Omental fat pad (tissue), 4 donors: Measurements from ENCODE around the gene NLGN1. TPM values are rescaled to one million over a fixed set of nuclear protein-coding genes. Genes with fewer than 3 reads are reported as not detected.

ENCODE experiments used
- ATAC-seq: fragments of 150-250 bp; one replicate; pipeline ENCODE4 v1.9.1; 2016; ENCODE audit warnings: mild to moderate bottlenecking, moderate library complexity; ENCODE audit not compliant: low FRiP score
- DNase-seq: peaks from one replicate; pipeline ENCODE4 v3.0.0-alpha.2; 2019; ENCODE audit warnings: low spot score
- total RNA-seq, 4 donors: library from RNA; depleted of rRNA; stranded (reverse); fragments of >200 nt; gene quantifications; one replicate each; pipeline ENCODE4 v1.1.0, GENCODE V29; 2016
- TF ChIP-seq, protein P1 (sequence below), 3 donors: fragments of 450-650 bp; IDR thresholded peaks; one replicate each; pipeline ENCODE4 v1.5.1; 2016 to 2017; ENCODE audit warnings: antibody characterized with exemption in 3 of 3, mild to moderate bottlenecking in 3 of 3, moderate library complexity in 2 of 3

NLGN1 gene
- total RNA-seq, 4 donors from 2014 or later, result 5.3 to 17.4 (median 12.5) TPM

DNA sequence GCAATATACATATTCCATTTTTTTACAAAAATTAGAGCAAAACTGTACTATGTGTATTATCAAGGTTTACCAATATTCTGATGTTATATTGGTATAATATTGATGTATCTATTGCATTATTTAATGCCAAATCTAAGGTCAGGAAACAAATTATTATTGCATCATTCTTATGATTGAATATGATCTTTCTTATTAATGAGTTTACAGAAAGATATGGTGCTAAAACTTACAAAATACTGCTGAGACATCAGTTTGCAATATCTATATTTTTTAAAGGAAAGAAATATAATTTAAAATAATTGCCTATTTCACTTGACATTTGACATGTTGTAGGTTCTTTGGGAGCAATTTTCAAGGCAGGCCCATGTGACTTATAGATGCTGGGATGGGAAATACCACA is 357.6 kb downstream of the NLGN1 start:
- TF ChIP-seq, protein P1, sequence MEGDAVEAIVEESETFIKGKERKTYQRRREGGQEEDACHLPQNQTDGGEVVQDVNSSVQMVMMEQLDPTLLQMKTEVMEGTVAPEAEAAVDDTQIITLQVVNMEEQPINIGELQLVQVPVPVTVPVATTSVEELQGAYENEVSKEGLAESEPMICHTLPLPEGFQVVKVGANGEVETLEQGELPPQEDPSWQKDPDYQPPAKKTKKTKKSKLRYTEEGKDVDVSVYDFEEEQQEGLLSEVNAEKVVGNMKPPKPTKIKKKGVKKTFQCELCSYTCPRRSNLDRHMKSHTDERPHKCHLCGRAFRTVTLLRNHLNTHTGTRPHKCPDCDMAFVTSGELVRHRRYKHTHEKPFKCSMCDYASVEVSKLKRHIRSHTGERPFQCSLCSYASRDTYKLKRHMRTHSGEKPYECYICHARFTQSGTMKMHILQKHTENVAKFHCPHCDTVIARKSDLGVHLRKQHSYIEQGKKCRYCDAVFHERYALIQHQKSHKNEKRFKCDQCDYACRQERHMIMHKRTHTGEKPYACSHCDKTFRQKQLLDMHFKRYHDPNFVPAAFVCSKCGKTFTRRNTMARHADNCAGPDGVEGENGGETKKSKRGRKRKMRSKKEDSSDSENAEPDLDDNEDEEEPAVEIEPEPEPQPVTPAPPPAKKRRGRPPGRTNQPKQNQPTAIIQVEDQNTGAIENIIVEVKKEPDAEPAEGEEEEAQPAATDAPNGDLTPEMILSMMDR (IDR thresholded peaks at IDR 0.05), result no peak
- ATAC-seq, result no peak
- no peak for DNase-seq

DNA sequence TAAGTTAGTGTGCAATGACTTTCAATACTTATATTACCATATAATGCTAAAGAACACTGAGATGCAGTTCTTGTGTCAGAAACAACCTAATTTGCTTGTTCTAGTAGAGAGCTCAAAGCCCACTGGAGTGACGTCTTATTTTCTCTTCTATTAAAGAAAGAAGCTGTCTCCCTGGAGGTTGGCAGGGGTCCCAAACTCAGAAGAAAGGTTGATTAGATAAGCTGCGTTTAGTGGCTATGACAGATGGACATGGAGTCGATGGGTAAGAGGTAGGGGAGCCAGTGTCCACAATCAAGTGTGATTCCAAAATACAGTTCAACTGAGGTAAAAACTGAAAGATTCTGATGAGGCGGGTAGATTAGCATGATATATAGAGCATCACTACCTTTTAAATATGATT is 363.6 kb downstream of the NLGN1 start:
- ATAC-seq (no peak), DNase-seq (no peak)
- TF ChIP-seq, protein P1 (IDR thresholded peaks at IDR 0.05), result no peak

DNA sequence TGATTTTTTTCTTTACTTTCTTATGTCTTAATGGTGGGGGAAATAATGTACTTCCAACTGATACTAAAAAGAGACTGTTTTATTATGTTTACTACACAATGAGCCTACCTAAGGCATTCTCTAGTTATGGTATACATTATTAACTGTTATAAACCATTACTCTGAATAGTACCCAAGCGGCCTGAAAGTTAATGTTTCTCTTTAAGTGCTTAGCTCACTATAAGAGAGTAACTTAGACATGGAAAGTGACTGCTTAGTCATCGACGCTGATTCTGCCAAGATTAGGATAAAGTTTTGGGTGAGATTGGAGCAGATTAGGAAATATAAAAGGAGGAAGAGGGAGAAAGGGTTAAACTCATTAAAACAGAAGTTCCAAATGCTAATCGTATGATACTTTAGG is 365.0 kb downstream of the NLGN1 start:
- DNase-seq, result no peak
- no peak for ATAC-seq
- TF ChIP-seq, protein P1 (IDR thresholded peaks at IDR 0.05), result no peak

DNA sequence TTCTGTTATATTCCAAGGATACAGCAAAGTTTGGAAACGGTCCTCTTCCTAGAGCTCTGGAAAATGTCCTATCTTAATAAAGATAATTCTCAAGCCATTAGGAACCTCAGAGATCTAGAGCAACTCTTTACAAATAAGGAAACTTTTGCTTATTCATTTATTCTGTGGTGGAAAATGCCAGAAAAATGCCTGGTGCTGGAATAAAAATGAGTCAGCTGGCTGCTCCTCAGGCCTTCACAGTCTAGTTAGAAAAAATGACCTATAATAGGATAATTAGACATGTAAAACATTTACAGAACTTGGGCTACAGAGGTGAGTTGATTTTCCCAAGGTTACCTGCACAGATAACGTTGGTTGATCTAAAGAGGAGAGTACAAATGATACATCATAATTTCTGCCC is 372.5 kb downstream of the NLGN1 start:
- no peak for ATAC-seq
- TF ChIP-seq, protein P1 (IDR thresholded peaks at IDR 0.05), result no peak
- DNase-seq, result no peak

DNA sequence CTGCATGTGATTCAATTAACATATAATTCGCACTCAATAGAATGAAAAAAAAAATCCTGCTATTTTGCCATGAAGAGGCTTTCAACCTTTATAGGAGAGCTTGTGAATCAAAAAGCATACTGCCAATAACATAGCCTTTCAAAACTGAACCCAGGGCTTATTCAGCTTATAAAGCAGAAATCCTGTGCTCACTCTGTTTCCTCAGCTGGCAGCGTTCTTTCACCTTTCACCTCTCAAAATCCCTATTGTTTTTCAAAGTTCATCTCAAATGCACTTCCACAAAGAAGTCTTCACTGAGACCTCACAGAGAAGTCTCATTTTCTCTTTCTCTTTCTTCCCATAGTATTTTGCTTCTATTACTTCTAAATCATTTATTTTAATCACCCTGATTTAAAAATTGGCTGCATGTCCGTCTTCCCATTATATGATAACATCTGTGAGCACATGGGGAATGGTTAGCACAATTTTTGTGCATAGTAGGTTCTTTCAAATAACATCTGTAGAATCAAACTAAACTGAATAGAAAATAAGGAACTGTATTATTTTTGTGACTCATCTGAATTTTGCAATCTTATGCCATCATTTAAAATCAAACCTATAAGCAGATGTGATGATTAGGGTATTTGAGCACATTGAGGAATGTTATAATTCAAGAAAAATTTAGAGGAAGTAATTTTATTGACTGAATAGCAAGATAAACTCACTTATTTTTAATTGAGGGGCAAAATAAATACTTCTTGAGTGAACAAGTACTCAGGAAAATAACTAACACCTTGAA is 373.4 kb downstream of the NLGN1 start:
- ATAC-seq (no peak), DNase-seq (no peak)
- TF ChIP-seq, protein P1 (IDR thresholded peaks at IDR 0.05), result no peak

DNA sequence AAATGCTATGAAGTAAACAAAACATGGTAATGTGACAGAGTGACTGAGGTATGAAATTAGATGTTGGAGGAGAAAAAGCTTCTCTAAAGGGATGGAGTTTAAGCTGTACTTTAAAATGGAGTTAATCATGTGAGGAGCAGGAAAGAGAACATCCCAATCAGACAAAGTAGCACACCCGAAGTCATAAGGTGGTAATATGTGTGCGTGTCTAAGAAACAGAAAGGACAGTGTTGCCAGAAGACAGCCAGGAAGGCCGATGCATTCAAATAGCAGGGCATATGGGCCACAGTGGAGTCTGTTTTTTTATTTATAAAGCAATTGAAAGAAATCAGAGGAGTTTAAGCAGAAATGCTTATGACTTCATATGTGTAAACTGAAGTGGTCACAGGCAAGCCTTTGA is 376.3 kb downstream of the NLGN1 start:
- TF ChIP-seq, protein P1 (IDR thresholded peaks at IDR 0.05), result no peak
- no peak for DNase-seq

DNA sequence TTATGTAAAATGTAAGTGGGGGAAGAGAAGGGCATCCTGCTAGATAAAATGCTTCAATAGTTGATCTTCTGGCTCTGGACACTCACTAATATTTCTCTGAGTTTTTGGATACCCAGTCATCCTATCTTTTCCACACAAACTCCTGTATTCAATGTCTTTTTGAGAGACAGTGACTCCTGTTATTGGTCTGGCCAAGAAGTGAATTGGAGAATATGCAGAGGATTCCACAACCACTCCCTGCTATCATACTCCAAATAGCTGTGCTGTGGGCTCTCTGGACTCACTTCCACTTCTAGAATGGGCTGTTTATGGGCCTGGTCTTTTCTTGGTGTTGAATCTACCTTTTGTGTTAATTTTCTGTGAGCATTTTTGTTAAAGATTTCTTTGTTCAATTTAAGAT is 376.8 kb downstream of the NLGN1 start:
- no peak for DNase-seq
- TF ChIP-seq, protein P1 (IDR thresholded peaks at IDR 0.05), result no peak
- ATAC-seq, result no peak

More for the DNA sequence above, 376.3 kb downstream of the NLGN1 start:
- ATAC-seq, result no peak
